GM23248 (cell line): ENCODE data around the gene SATB1.

ENCODE experiments used
- EZH2 ChIP-seq: fragments of 200-600 bp; sonication (generic); IDR thresholded peaks from 2 replicates; pipeline ENCODE4 v1.6.1; 2018; ENCODE audit warnings: antibody characterized with exemption, mild to moderate bottlenecking; ENCODE audit not compliant: insufficient read depth, poor library complexity, severe bottlenecking
- EZH2phosphoT487 ChIP-seq: fragments of 200-600 bp; sonication (generic); IDR thresholded peaks from 2 replicates; pipeline ENCODE4 v1.6.1; 2018; ENCODE audit warnings: antibody characterized with exemption, moderate library complexity, mild to moderate bottlenecking, low read depth; ENCODE audit not compliant: insufficient read depth

- no peak for TF ChIP-seq EZH2phosphoT487
- no peak for TF ChIP-seq EZH2
Observed at GRCh38 chr3:18301781-18302180, 123.4 kb downstream of the SATB1 start.
